Measurements from ENCODE around the gene SLC39A5.

SLC39A5 gene

DNA sequence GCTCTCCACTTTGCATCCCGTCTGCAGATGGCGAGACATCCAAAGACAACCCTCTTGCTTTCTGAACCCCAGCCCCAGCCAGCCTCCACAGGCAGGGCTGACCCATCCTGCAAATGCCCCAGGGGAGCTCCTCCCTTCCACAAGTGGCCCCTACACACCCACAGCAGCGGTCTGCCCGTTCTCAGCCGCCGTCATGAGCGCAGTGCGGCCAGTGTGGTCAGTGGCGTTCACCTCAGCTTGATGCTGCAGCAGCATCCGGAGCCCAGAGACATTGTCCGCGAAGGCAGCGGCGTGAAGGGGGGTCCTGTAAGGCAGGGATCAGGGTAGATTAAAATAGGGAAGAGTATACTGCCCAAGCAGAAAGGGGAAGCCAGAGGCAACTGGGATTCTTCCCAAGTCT is 14.6 kb downstream of the SLC39A5 start:
- Histone ChIP-seq H3K36me3 (ENCODE audit: control insufficient read depth, insufficient read depth, low read length) (peaks cover 68% of the 10 kb centered on the region), H3K27ac (ENCODE audit: insufficient read depth, low read depth, low read length, poor library complexity, severe bottlenecking) (no peak overlapping the region), H3K4me3 (ENCODE audit: insufficient read depth, low read depth, low read length) (no peak overlapping the region), H3K27me3 (ENCODE audit: control insufficient read depth, insufficient read depth, low read length, poor library complexity, severe bottlenecking) (no peaks in the 10 kb centered on the region), H3K9me3 (ENCODE audit: control insufficient read depth, low read length) (no peaks in the 10 kb centered on the region), H3K4me1 (ENCODE audit: control insufficient read depth, insufficient read depth, low read length) (no peaks in the 10 kb centered on the region)
- WGBS, 2 experiments, result 97% methylated on average over 14 of the region's 14 CpGs

DNA sequence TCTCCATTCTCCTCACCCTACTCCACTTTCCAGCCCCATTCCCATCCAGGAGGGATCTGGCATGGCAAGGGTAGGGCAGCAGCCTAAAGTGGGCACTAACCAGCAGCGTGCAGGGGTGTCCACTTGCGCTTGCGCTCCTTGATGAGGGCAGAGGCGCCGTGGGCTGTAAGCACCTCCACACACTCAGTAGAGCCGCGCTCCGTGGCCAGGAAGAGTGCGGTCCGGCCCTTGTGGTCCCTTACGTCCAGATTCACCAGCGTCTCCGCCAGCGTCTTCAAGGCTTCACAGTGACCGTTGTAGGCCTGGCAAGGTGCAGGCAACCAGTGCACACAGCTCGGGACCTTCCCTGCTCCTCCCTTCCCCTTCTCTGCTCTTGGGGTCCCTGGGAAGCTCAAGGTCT is 18.1 kb downstream of the SLC39A5 start:
- H3K9me3 ChIP-seq (ENCODE audit: control insufficient read depth, low read length), result no peaks in the 10 kb centered on the region
- 95 to 96% methylated on average over 16 of the region's 16 CpGs for WGBS, 2 experiments
- H3K4me3 ChIP-seq (ENCODE audit: insufficient read depth, low read depth, low read length), result no peak overlapping the region
- H3K4me1 ChIP-seq (ENCODE audit: control insufficient read depth, insufficient read depth, low read length), result no peaks in the 10 kb centered on the region
- H3K27ac ChIP-seq (ENCODE audit: insufficient read depth, low read depth, low read length, poor library complexity, severe bottlenecking), result no peak overlapping the region
- H3K36me3 ChIP-seq (ENCODE audit: control insufficient read depth, insufficient read depth, low read length), result peaks cover 66% of the 10 kb centered on the region
- H3K27me3 ChIP-seq (ENCODE audit: control insufficient read depth, insufficient read depth, low read length, poor library complexity, severe bottlenecking), result no peaks in the 10 kb centered on the region

DNA sequence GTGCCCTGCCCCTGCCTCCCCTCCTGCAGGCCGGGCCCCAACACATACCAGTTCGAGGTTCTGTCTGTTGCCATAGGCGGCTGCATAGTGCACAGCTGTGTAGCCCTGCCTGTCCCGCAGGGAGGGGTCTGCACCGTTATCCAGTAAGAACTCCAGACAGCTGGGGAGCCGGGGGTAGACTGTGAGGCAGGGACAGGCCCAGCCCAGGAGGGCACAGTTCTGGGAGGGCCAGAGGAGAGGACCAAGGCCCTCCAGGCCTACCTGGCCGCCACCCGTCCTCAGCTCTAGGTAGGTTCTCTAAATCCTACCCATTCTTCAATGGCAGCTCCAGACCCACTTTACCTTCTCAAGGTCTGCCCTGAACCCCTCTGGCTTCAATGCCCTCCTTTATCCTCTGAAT is 18.9 kb downstream of the SLC39A5 start:
- WGBS, 2 experiments, result 94 to 95% methylated on average over 8 of the region's 8 CpGs
- no peaks in the 10 kb centered on the region for H3K9me3 ChIP-seq (ENCODE audit: control insufficient read depth, low read length)
- H3K27me3 ChIP-seq (ENCODE audit: control insufficient read depth, insufficient read depth, low read length, poor library complexity, severe bottlenecking), result no peaks in the 10 kb centered on the region
- no peak overlapping the region for H3K27ac ChIP-seq (ENCODE audit: insufficient read depth, low read depth, low read length, poor library complexity, severe bottlenecking)
- peaks cover 66% of the 10 kb centered on the region for H3K36me3 ChIP-seq (ENCODE audit: control insufficient read depth, insufficient read depth, low read length)
- H3K4me3 ChIP-seq (ENCODE audit: insufficient read depth, low read depth, low read length), result no peak overlapping the region
- H3K4me1 ChIP-seq (ENCODE audit: control insufficient read depth, insufficient read depth, low read length), result no peaks in the 10 kb centered on the region

DNA sequence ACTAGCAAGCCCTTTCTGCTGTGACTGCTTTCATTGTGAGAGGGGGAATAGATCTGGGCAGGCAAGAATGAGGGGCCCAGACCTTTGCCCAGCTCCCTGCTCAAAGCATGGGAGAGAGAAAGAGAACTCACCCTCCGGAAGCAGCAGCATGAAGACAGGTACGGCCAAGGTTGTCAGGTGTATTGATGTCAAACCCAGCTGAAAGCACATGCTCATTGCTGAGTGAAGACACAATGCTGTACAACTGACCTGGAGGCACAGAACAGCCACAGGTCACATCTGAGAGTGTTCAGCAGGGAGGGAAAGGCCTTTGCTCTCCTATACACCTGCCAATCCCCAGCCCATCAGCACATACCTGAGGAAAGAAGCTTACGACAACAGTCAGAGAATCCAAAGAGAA is 22.8 kb downstream of the SLC39A5 start:
- Histone ChIP-seq H3K4me3 (ENCODE audit: insufficient read depth, low read depth, low read length) (no peak overlapping the region), H3K9me3 (ENCODE audit: control insufficient read depth, low read length) (no peaks in the 10 kb centered on the region), H3K27me3 (ENCODE audit: control insufficient read depth, insufficient read depth, low read length, poor library complexity, severe bottlenecking) (no peaks in the 10 kb centered on the region), H3K27ac (ENCODE audit: insufficient read depth, low read depth, low read length, poor library complexity, severe bottlenecking) (no peak overlapping the region), H3K36me3 (ENCODE audit: control insufficient read depth, insufficient read depth, low read length) (peaks cover 58% of the 10 kb centered on the region), H3K4me1 (ENCODE audit: control insufficient read depth, insufficient read depth, low read length) (peaks cover 11% of the 10 kb centered on the region)
- 97% methylated on average over 3 of the region's 3 CpGs for WGBS, 2 experiments

DNA sequence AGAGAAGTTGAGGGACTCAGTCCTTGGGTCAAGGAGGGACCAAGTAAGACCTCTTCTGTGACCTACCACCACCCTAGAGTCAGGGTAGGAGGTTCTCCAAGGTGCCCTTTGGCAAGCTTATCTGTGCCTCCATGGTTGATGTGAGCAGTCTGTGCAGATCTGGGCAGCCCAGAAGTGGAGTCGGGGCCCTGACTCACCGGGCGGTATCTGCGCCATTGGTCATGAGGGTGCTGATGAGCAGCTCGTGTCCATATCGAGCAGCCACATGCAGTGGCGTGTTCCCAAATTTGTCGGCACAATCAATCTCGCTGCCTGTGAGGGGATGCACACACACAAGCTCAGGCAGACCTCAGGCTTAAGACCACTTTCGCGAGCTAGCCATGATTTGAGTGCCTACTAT is 23.2 kb downstream of the SLC39A5 start:
- Histone ChIP-seq H3K4me3 (ENCODE audit: insufficient read depth, low read depth, low read length) (no peak overlapping the region), H3K27me3 (ENCODE audit: control insufficient read depth, insufficient read depth, low read length, poor library complexity, severe bottlenecking) (no peaks in the 10 kb centered on the region), H3K4me1 (ENCODE audit: control insufficient read depth, insufficient read depth, low read length) (peaks cover 11% of the 10 kb centered on the region), H3K9me3 (ENCODE audit: control insufficient read depth, low read length) (no peaks in the 10 kb centered on the region), H3K27ac (ENCODE audit: insufficient read depth, low read depth, low read length, poor library complexity, severe bottlenecking) (no peak overlapping the region), H3K36me3 (ENCODE audit: control insufficient read depth, insufficient read depth, low read length) (peaks cover 54% of the 10 kb centered on the region)
- WGBS, 2 experiments, result 96 to 97% methylated on average over 11 of the region's 11 CpGs

DNA sequence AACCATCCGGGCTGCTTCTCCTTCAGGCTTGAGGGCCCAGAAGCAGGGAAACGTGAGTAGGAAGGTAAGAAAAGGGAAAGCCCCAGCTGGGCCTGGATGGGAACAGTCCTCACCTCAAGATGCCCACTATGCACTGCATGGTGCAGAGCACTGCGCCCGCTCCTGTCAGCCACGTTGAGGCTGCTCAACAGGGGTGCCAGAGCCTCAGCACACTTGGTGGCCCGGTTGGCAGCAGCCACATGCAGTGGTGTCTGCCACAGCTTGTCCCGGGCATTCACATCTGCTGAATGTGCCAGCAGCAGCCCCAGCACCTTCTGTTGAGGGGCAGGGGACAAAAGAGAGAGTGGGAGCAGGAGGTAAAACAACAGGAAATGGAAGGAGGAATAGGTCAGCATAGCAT is 25.8 kb downstream of the SLC39A5 start:
- H3K4me3 ChIP-seq (ENCODE audit: insufficient read depth, low read depth, low read length), result no peak overlapping the region
- no peaks in the 10 kb centered on the region for H3K9me3 ChIP-seq (ENCODE audit: control insufficient read depth, low read length)
- peaks cover 45% of the 10 kb centered on the region for H3K36me3 ChIP-seq (ENCODE audit: control insufficient read depth, insufficient read depth, low read length)
- H3K27me3 ChIP-seq (ENCODE audit: control insufficient read depth, insufficient read depth, low read length, poor library complexity, severe bottlenecking), result no peaks in the 10 kb centered on the region
- H3K4me1 ChIP-seq (ENCODE audit: control insufficient read depth, insufficient read depth, low read length), result peaks cover 18% of the 10 kb centered on the region
- no peak overlapping the region for H3K27ac ChIP-seq (ENCODE audit: insufficient read depth, low read depth, low read length, poor library complexity, severe bottlenecking)
- 94 to 96% methylated on average over 7 of the region's 7 CpGs for WGBS, 2 experiments

DNA sequence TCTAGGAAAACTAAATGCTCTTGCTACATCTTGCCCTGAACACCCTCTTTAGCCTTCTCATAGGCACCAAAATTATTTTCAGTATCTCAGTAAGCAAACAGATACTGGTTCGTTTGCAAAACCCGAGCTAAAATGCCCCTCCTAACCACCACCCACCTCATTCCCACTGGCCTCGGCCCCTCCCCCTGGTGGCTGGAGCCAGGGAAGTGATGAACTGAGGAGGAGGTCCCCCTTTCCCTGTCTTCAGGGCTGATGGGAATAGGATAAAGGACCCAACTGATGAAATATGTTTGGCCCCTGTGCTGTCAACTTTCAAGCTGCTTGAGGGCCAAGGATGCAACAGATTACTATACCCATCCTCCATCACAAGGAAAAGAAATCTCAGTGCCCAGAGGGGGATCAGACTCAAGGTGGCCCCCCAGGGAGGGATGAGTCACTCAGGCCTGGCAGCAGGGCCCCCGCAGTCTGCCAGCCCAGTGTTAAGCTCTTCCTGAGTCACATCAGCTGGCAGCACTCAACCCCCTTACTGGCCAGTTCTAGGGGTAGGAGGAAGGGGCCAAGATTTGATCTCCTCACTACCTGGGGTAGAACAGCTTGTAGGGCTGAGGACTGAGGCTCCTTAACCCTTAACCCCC is 26.6 kb downstream of the SLC39A5 start:
- Histone ChIP-seq H3K4me1 (ENCODE audit: control insufficient read depth, insufficient read depth, low read length) (peaks cover 18% of the 10 kb centered on the region), H3K9me3 (ENCODE audit: control insufficient read depth, low read length) (no peaks in the 10 kb centered on the region), H3K27me3 (ENCODE audit: control insufficient read depth, insufficient read depth, low read length, poor library complexity, severe bottlenecking) (no peaks in the 10 kb centered on the region), H3K36me3 (ENCODE audit: control insufficient read depth, insufficient read depth, low read length) (peaks cover 44% of the 10 kb centered on the region), H3K27ac (ENCODE audit: insufficient read depth, low read depth, low read length, poor library complexity, severe bottlenecking) (no peak overlapping the region), H3K4me3 (ENCODE audit: insufficient read depth, low read depth, low read length) (peak overlapping the region; percentile 96)
- WGBS, 2 experiments, result 58 to 60% methylated on average over 3 to 4 of the region's 4 CpGs

DNA sequence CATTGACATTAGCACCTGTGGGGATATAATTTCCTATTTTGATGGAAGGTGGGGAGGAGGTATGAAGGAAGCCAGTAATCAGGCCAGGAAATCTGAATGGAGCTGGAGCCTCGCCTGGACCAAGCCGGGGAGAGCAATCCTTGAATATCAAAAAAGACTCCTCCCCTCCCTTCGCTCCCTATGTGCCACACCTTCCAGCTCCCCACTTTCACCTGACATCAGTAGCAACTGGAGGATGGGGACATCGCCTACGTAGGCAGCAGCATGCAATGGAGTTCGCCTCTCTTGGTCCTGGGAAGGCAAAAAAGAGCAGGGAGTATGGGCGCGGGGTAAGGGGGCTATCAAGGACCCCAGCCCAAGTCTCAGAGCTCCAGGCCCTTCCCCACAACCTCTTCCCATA is 27.2 kb downstream of the SLC39A5 start:
- WGBS, 2 experiments, result 32 to 38% methylated on average over 8 of the region's 8 CpGs
- peak overlapping the region; percentile 96 for H3K4me3 ChIP-seq (ENCODE audit: insufficient read depth, low read depth, low read length)
- no peak overlapping the region for H3K27ac ChIP-seq (ENCODE audit: insufficient read depth, low read depth, low read length, poor library complexity, severe bottlenecking)
- H3K36me3 ChIP-seq (ENCODE audit: control insufficient read depth, insufficient read depth, low read length), result peaks cover 38% of the 10 kb centered on the region
- H3K9me3 ChIP-seq (ENCODE audit: control insufficient read depth, low read length), result no peaks in the 10 kb centered on the region
- no peaks in the 10 kb centered on the region for H3K27me3 ChIP-seq (ENCODE audit: control insufficient read depth, insufficient read depth, low read length, poor library complexity, severe bottlenecking)
- peaks cover 18% of the 10 kb centered on the region for H3K4me1 ChIP-seq (ENCODE audit: control insufficient read depth, insufficient read depth, low read length)

DNA sequence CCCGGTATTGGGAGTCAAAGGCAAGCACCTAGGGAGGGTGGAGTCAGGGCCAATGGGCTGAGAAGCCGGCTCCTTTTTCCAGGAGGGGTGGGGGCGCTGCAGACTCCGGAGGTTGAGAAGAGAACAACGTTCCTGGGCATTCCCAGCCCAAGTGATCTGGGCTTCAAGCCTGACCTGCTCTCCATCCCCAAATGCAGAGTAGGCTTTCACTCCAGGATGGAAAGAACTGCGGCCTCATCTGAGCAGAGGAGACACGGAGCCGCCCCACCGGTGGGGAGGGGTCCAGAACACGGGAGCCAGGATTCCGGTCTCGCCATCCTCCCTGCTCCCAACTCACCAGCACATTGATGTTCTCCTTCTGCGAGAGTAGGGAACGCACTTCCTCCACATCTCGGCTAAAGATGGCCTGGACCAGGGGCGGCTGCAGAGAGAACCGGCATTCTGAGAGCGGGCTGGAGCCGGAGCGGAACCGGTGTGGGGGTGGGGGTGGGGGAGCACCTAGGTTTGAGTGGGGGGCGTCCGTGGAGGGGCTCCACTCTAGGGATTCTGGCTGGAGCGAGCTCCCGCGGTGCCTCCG is 27.7 kb downstream of the SLC39A5 start:
- H3K4me1 ChIP-seq (ENCODE audit: control insufficient read depth, insufficient read depth, low read length), result peaks cover 18% of the 10 kb centered on the region

DNA sequence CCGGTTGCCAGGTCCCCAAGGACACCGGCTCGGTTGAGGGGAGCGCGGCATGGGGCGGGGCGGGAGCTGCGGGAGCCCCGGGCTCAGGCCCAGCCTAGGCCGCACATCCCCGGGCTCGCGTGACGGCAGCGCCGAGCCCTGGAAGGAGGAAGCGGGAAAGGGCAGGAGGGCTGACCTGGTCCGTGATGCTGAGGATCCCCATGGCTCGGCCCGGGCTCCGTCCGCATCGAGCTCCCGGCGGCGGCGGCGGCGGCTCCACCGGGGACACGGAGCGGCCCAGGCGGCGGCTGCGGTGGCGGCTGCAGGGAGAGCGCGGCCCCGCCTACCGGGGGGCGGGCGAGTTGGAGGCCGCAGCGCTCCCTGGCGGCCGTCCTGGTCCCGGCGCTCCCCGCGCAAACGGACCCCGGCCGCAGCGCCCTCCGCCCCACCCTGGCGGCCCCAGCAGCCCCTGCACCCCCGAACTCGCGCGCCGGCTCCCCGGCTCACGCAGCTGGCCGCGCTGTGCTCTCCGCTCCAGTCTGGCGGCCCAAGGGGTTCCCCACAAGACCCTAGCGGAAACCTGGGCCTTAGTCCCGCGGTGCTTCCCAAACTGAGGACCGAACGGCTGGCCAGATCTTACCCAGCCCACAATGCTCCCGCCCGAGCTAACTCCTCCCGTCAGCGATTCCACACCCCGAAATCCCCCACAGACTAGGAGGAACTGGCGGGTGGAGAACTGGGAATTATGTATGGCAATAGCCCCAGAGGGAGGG is 28.4 kb downstream of the SLC39A5 start, which contains the start of gene ANKRD52:
Gene ANKRD52 (minus strand): TSS at position 317 of the 752 bp plus-strand sequence. CDS start 115 bp downstream, at position 202.
- no peaks in the 10 kb centered on the region for H3K9me3 ChIP-seq (ENCODE audit: control insufficient read depth, low read length)
- 0% methylated on average over 75 to 78 of the region's 78 CpGs for WGBS, 2 experiments
- H3K27me3 ChIP-seq (ENCODE audit: control insufficient read depth, insufficient read depth, low read length, poor library complexity, severe bottlenecking), result no peaks in the 10 kb centered on the region
- peaks cover 18% of the 10 kb centered on the region for H3K4me1 ChIP-seq (ENCODE audit: control insufficient read depth, insufficient read depth, low read length)
- H3K27ac ChIP-seq (ENCODE audit: insufficient read depth, low read depth, low read length, poor library complexity, severe bottlenecking), result peak within 1 kb of the TSS; percentile 8
- H3K36me3 ChIP-seq (ENCODE audit: control insufficient read depth, insufficient read depth, low read length), result peaks cover 27% of the 10 kb centered on the region
- H3K4me3 ChIP-seq (ENCODE audit: insufficient read depth, low read depth, low read length), result peak within 1 kb of the TSS; percentile 96

More for the DNA sequence above, 27.7 kb downstream of the SLC39A5 start:
- H3K36me3 ChIP-seq (ENCODE audit: control insufficient read depth, insufficient read depth, low read length), result peaks cover 33% of the 10 kb centered on the region
- 0 to 1% methylated on average over 27 of the region's 27 CpGs for WGBS, 2 experiments
- H3K9me3 ChIP-seq (ENCODE audit: control insufficient read depth, low read length), result no peaks in the 10 kb centered on the region
- H3K27ac ChIP-seq (ENCODE audit: insufficient read depth, low read depth, low read length, poor library complexity, severe bottlenecking), result peak overlapping the region; percentile 8
- peak overlapping the region; percentile 96 for H3K4me3 ChIP-seq (ENCODE audit: insufficient read depth, low read depth, low read length)
- no peaks in the 10 kb centered on the region for H3K27me3 ChIP-seq (ENCODE audit: control insufficient read depth, insufficient read depth, low read length, poor library complexity, severe bottlenecking)

Data from ectodermal cell (in vitro differentiated cells).